ENCODE measurements around the gene GLI1. TPM values are rescaled to one million over a fixed set of nuclear protein-coding genes. Genes with fewer than 3 reads are reported as not detected.
"Not testable (repeated sequence)": the region's sequence is repeated elsewhere in the genome, so short reads cannot be mapped to it uniquely, and the experiment has no call there.

GLI1 gene
- total RNA-seq, 1 donor from 2014 or later: 1.3 TPM

DNA sequence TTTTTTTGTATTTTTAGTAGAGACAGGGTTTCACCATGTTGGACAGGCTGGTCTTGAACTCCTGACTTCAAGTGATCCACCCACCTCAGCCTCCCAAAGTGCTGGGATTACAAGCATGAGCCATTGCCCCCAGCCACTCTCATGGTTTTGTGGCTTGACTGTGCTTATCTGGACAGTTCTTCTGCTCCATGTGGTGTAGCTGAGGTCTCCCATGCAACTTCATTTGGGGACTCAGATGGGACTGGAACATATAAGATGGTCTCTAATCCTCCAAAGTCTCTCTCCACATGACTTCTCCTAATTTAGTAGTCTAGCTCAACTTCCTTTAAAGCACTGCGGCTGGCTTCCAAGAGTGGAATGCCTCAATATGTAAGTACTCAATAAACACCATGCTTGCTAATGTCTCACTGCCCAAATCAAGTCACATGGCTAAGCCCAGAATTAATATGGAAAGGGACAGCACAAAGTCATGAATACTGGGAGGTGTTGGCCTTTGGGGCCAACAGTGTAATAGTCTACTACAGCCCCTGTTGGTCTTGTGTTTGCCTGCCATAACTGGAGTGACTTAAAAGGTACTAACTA lies 17.6 kb upstream of the GLI1 start:
- Mint-ChIP-seq H3K4me1 (peaks cover 5% of the 10 kb centered on the region), H3K4me3 (no peak overlapping the region), H3K27me3 (peaks cover 3% of the 10 kb centered on the region), H3K36me3 (ENCODE audit: low read depth) (no peaks in the 10 kb centered on the region), H3K9me3 (peaks cover 5% of the 10 kb centered on the region), H3K27ac (no peak overlapping the region)
- ChIA-PET POLR2A (no interaction called here), CTCF (no interaction called here)
- DNase-seq: no peak
- TF ChIP-seq, protein P1, sequence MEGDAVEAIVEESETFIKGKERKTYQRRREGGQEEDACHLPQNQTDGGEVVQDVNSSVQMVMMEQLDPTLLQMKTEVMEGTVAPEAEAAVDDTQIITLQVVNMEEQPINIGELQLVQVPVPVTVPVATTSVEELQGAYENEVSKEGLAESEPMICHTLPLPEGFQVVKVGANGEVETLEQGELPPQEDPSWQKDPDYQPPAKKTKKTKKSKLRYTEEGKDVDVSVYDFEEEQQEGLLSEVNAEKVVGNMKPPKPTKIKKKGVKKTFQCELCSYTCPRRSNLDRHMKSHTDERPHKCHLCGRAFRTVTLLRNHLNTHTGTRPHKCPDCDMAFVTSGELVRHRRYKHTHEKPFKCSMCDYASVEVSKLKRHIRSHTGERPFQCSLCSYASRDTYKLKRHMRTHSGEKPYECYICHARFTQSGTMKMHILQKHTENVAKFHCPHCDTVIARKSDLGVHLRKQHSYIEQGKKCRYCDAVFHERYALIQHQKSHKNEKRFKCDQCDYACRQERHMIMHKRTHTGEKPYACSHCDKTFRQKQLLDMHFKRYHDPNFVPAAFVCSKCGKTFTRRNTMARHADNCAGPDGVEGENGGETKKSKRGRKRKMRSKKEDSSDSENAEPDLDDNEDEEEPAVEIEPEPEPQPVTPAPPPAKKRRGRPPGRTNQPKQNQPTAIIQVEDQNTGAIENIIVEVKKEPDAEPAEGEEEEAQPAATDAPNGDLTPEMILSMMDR (IDR thresholded peaks at IDR 0.05): no peak
- intact Hi-C loops (cut with micrococcal nuclease): no loop called here
- no peak for ATAC-seq (ENCODE audit: low read depth)

DNA sequence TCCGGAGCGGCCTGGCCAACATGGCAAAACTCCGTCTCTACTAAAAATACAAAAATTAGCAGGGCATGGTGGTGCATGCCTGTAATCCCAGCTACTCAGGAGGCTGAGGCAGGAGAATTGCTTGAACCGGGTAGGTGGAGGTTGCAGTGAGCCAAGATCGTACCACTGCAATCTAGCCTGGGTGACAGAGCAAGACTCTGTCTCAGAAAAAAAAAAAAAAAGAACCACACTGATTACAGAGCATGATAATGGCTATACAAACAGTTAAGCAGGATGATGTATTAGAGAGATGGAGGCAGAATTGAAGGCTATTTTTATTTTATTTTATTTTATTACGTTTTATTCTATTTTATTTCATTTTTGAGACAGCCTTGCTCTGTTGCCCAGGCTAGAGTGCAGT lies 15.2 kb upstream of the GLI1 start:
- H3K27ac Mint-ChIP-seq; ATAC-seq (ENCODE audit: low read depth); H3K27me3 Mint-ChIP-seq; H3K4me3 Mint-ChIP-seq; H3K36me3 Mint-ChIP-seq (ENCODE audit: low read depth); H3K9me3 Mint-ChIP-seq; DNase-seq; intact Hi-C loops (cut with micrococcal nuclease); H3K4me1 Mint-ChIP-seq: not testable (repeated sequence)
- ChIA-PET POLR2A (interaction anchor here (0.6 kb wide), 1 partner anchor 231 kb away, joined by 3 read pairs; no protein-coding TSS in a partner anchor), CTCF (interaction anchor here (0.7 kb wide), 1 partner anchor 179 kb away, joined by 4 read pairs; no protein-coding TSS in a partner anchor)

DNA sequence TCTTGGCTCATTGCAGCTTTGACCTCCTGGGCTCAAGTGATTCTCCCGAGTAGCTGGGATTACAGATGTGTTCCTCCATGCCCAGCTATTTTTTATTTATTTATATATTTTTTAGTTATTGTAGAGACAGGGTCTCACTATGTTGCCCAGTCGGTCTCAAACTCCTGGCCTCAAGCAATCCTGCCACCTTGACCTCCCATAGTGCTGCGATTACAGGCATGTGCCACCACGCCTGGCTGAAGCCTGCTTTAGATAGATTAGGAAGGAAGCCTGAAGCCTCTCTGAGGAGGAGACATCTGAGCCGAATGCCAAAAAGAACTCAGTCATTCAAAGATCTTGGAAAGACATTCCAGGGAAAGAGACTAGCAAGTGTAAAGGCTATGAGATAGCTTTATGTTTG lies 14.8 kb upstream of the GLI1 start:
- Mint-ChIP-seq H3K4me1 (peaks cover 5% of the 10 kb centered on the region), H3K4me3 (no peak overlapping the region), H3K27me3 (peaks cover 3% of the 10 kb centered on the region), H3K36me3 (ENCODE audit: low read depth) (no peaks in the 10 kb centered on the region), H3K27ac (no peak overlapping the region), H3K9me3 (peaks cover 5% of the 10 kb centered on the region)
- DNase-seq (no peak), ATAC-seq (ENCODE audit: low read depth) (no peak)
- TF ChIP-seq, protein P1 (IDR thresholded peaks at IDR 0.05): no peak
- CTCF ChIA-PET: interaction anchor here (0.7 kb wide), 1 partner anchor 180 kb away, joined by 4 read pairs; no protein-coding TSS in a partner anchor
- POLR2A ChIA-PET: no interaction called here
- intact Hi-C loops (cut with micrococcal nuclease): no loop called here

DNA sequence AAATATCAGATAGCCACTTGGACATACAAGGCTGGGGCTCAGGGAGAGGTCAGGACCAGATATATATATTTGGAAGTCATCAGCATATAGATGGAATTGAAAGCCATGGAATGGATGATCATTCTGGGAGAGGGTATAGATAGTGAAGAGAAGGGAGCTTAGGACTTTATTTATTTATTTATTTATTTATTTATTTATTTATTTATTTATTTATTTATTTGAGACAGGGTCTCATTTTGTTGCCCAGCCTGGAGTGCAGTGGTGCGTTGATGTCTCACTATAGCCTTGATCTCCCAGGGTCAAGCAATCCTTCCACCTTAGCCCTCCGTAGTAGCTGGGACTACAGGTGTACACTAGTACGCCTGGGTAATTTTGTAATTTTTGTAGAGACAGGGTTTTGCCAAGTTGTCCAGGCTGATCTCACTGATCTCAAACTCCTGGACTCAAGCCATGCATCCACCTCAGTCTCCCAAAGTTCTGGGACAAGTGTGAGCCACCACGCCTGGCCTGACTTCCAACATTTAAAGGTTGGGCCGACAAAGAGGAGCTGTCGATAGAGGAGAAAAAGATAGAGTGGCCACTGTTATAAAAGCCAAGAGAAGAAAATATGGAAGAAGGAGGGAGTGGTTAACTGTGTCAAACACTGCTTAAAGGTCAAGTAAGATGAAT lies 13.2 kb upstream of the GLI1 start:
- TF ChIP-seq, protein P1 (IDR thresholded peaks at IDR 0.05): no peak
- Mint-ChIP-seq H3K27me3 (no peaks in the 10 kb centered on the region), H3K4me3 (no peak overlapping the region), H3K4me1 (peaks cover 5% of the 10 kb centered on the region), H3K36me3 (ENCODE audit: low read depth) (no peaks in the 10 kb centered on the region), H3K27ac (no peak overlapping the region), H3K9me3 (peaks cover 3% of the 10 kb centered on the region)
- CTCF ChIA-PET: no interaction called here
- intact Hi-C loops (cut with micrococcal nuclease): no loop called here
- no peak for DNase-seq
- no peak for ATAC-seq (ENCODE audit: low read depth)
- POLR2A ChIA-PET: interaction anchor here (0.6 kb wide), 1 partner anchor 182 kb away, joined by 14 read pairs; no protein-coding TSS in a partner anchor

DNA sequence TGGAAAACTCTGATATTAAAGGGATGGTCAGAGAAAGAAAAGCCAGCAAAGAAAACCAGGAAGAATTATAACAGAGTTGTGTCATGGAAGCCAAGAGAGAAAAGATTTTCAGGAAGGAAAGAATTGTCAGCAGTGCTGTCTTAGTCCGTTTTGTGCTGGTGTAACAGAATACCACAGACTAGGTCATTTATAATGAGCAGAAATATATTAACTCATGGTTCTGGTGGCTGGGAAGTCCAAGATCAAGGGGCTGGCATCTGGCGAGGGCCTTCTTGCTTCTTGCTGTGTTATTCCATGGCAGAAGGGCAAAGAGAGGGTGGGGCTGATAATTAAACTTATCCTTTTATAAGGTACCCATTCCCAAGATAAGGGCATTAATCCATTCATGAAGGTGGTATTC lies 10.9 kb upstream of the GLI1 start:
- Mint-ChIP-seq H3K9me3 (no peaks in the 10 kb centered on the region), H3K4me3 (no peak overlapping the region), H3K4me1 (peaks cover 5% of the 10 kb centered on the region), H3K36me3 (ENCODE audit: low read depth) (no peaks in the 10 kb centered on the region), H3K27ac (no peak overlapping the region), H3K27me3 (no peaks in the 10 kb centered on the region)
- TF ChIP-seq, protein P1 (IDR thresholded peaks at IDR 0.05): no peak
- ChIA-PET CTCF (no interaction called here), POLR2A (no interaction called here)
- no peak for DNase-seq
- intact Hi-C loops (cut with micrococcal nuclease): no loop called here
- no peak for ATAC-seq (ENCODE audit: low read depth)

Data from activated B cell treated with CpG ODN at 0.5 μM for 24 hours (primary cell).